ENCODE measurements around the gene PCBP3.
A peak's percentile ranks its signal among the peaks of the same experiment; 100 is the strongest.
"Not testable (repeated sequence)": the region's sequence is repeated elsewhere in the genome, so short reads cannot be mapped to it uniquely, and the experiment has no call there.

Gene PCBP3

GRCh38 chr21:45695086-45695485 is 51.6 kb downstream of the PCBP3 start:
- no peak for DNase-seq

GRCh38 chr21:45698493-45699184 is 55.1 kb downstream of the PCBP3 start:
- DNase-seq, result peak in 1 of 14 donors; percentile 87

- no peak for DNase-seq
Observed at GRCh38 chr21:45699251-45699942, 55.9 kb downstream of the PCBP3 start.

- no peak for DNase-seq
Observed at GRCh38 chr21:45699966-45700365, 56.4 kb downstream of the PCBP3 start.

GRCh38 chr21:45700461-45700860 is 56.9 kb downstream of the PCBP3 start:
- DNase-seq, result peak in 1 of 14 donors; percentile 68

GRCh38 chr21:45704311-45705108 is 61.0 kb downstream of the PCBP3 start:
- no peak for DNase-seq

- no peak for DNase-seq
Observed at GRCh38 chr21:45706299-45706698, 62.8 kb downstream of the PCBP3 start.

- no peak for DNase-seq
Observed at GRCh38 chr21:45709173-45709572, 65.6 kb downstream of the PCBP3 start.

GRCh38 chr21:45709696-45710268 is 66.3 kb downstream of the PCBP3 start:
- DNase-seq, result no peak

GRCh38 chr21:45710306-45710705 is 66.8 kb downstream of the PCBP3 start:
- DNase-seq, result not testable (repeated sequence)

GRCh38 chr21:45713613-45714012 is 70.1 kb downstream of the PCBP3 start:
- DNase-seq, result no peak

- DNase-seq, result no peak
Observed at GRCh38 chr21:45715441-45715840, 71.9 kb downstream of the PCBP3 start.

GRCh38 chr21:45718413-45718812 is 74.9 kb downstream of the PCBP3 start:
- no peak for DNase-seq

GRCh38 chr21:45719177-45719802 is 75.8 kb downstream of the PCBP3 start:
- DNase-seq, result no peak

GRCh38 chr21:45720204-45720603 is 76.7 kb downstream of the PCBP3 start:
- not testable (repeated sequence) for DNase-seq

- DNase-seq, result no peak
Observed at GRCh38 chr21:45721671-45722070, 78.1 kb downstream of the PCBP3 start.

- no peak for DNase-seq
Observed at GRCh38 chr21:45723049-45723958, 79.8 kb downstream of the PCBP3 start.

GRCh38 chr21:45724345-45724961 is 80.9 kb downstream of the PCBP3 start:
- peak in 4 of 14 donors; percentile 23 to 70 (median 40) for DNase-seq

- DNase-seq, result no peak
Observed at GRCh38 chr21:45724994-45725843, 81.7 kb downstream of the PCBP3 start.

- no peak for DNase-seq
Observed at GRCh38 chr21:45725844-45726200, 82.3 kb downstream of the PCBP3 start.

All from C1 segment of cervical spinal cord (tissue), 14 donors.